CMK (cell line): ENCODE data around the gene ANK3.

Experiments
- DNase-seq: peaks from one replicate; pipeline ENCODE4 v3.0.0-alpha.2; 2010; ENCODE audit warnings: low read depth

The ANK3 gene

GRCh38 chr10:60028081-60028480 lies 361.6 kb downstream of the ANK3 start:
- no peak for DNase-seq

- DNase-seq: no peak
Measured at GRCh38 chr10:60025279-60025678, 364.4 kb downstream of the ANK3 start.

- no peak for DNase-seq
Measured at GRCh38 chr10:60024506-60024905, 365.2 kb downstream of the ANK3 start.

GRCh38 chr10:60023155-60023877 lies 366.4 kb downstream of the ANK3 start:
- DNase-seq: no peak

GRCh38 chr10:60021361-60021760 lies 368.3 kb downstream of the ANK3 start:
- DNase-seq: no peak

- DNase-seq: no peak
Measured at GRCh38 chr10:60016794-60017193, 372.9 kb downstream of the ANK3 start.

- DNase-seq: no peak
Measured at GRCh38 chr10:60009710-60010383, 379.8 kb downstream of the ANK3 start.

GRCh38 chr10:60009276-60009675 lies 380.4 kb downstream of the ANK3 start:
- DNase-seq: no peak

- DNase-seq: no peak
Measured at GRCh38 chr10:60008816-60009215, 380.9 kb downstream of the ANK3 start.

GRCh38 chr10:60006062-60006461 lies 383.6 kb downstream of the ANK3 start:
- DNase-seq: no peak

- no peak for DNase-seq
Measured at GRCh38 chr10:60003651-60004523, 385.8 kb downstream of the ANK3 start.

GRCh38 chr10:60000747-60001146 lies 388.9 kb downstream of the ANK3 start:
- DNase-seq: no peak

- no peak for DNase-seq
Measured at GRCh38 chr10:59997827-59998525, 391.7 kb downstream of the ANK3 start.

- no peak for DNase-seq
Measured at GRCh38 chr10:59995862-59996261, 393.8 kb downstream of the ANK3 start.

- no peak for DNase-seq
Measured at GRCh38 chr10:59993931-59994330, 395.7 kb downstream of the ANK3 start.

- no peak for DNase-seq
Measured at GRCh38 chr10:59991661-59992060, 398.0 kb downstream of the ANK3 start.

- DNase-seq: no peak
Measured at GRCh38 chr10:59991117-59991516, 398.6 kb downstream of the ANK3 start.

- DNase-seq: no peak
Measured at GRCh38 chr10:59985639-59986038, 404.0 kb downstream of the ANK3 start.

GRCh38 chr10:59984415-59984814 lies 405.3 kb downstream of the ANK3 start:
- DNase-seq: no peak

- DNase-seq: no peak
Measured at GRCh38 chr10:59980356-59980755, 409.3 kb downstream of the ANK3 start.

GRCh38 chr10:59977486-59977885 lies 412.2 kb downstream of the ANK3 start:
- no peak for DNase-seq

GRCh38 chr10:59976909-59977308 lies 412.8 kb downstream of the ANK3 start:
- no peak for DNase-seq
